Breast epithelium (tissue), 4 donors: Measurements from ENCODE around the gene EPS8L1. TPM values are rescaled to one million over a fixed set of nuclear protein-coding genes. Genes with fewer than 3 reads are reported as not detected.

Experiments
- DNase-seq, 2 donors: peaks; one replicate each; pipeline ENCODE4 v3.0.0-alpha.2; 2019; ENCODE audit warnings: low spot score in 2 of 2
- H3K27ac ChIP-seq, 2 donors: fragments of 200-600 bp; sonication (generic) in 1 of 2; one replicate each; pipeline ENCODE4 v1.5.1; 2016 to 2019; ENCODE audit warnings: mild to moderate bottlenecking in 1 of 2
- H3K27me3 ChIP-seq, 2 donors: fragments of 200-600 bp; sonication (generic) in 1 of 2; one replicate each; pipeline versions ENCODE4 v1.5.1 to v1.6.0; 2017 to 2019; ENCODE audit warnings: control low read depth in 1 of 2, mild to moderate bottlenecking in 1 of 2
- H3K36me3 ChIP-seq: fragments of 200-600 bp; one replicate; pipeline ENCODE4 v1.5.1; 2019
- H3K4me1 ChIP-seq, 2 donors: fragments of 200-600 bp; sonication (generic); one replicate each; pipeline ENCODE4 v1.5.1; 2016 to 2019; ENCODE audit warnings: control low read depth in 1 of 2
- H3K4me3 ChIP-seq, 3 donors: fragments of 200-600 bp; sonication (generic); 1 replicate in 2 of 3; 2 replicates in 1 of 3; pipeline ENCODE4 v1.5.1; 2016 to 2019; ENCODE audit warnings: mild to moderate bottlenecking in 3 of 3, moderate library complexity in 2 of 3
- H3K9me3 ChIP-seq, 2 donors: fragments of 200-600 bp; sonication (generic) in 1 of 2; one replicate each; pipeline ENCODE4 v1.5.1; 2016 to 2019; ENCODE audit warnings: control low read depth in 1 of 2
- CTCF ChIP-seq, 3 donors: fragments of 450-650 bp; IDR thresholded peaks; one replicate each; pipeline ENCODE4 v1.5.1; 2016 to 2017; ENCODE audit warnings: antibody characterized with exemption in 3 of 3, mild to moderate bottlenecking in 3 of 3, moderate library complexity in 3 of 3
- POLR2A ChIP-seq: fragments of 450-650 bp; IDR thresholded peaks from one replicate; pipeline ENCODE4 v1.6.1; 2016; ENCODE audit warnings: antibody characterized with exemption, mild to moderate bottlenecking, moderate library complexity
- POLR2AphosphoS5 ChIP-seq, 3 donors: sonication (generic); formaldehyde crosslinking; IDR thresholded peaks; one replicate each; pipeline ENCODE4 v1.6.1; 2017; ENCODE audit warnings: antibody characterized with exemption in 3 of 3
- intact Hi-C: fragments of 100-400 bp; cut with DNase I; formaldehyde crosslinking; loops from one replicate; pipeline ENCODE4 v1.15.1; 2023; ENCODE audit warnings: low total_unique reads
- total RNA-seq, 3 donors: library from RNA; depleted of rRNA; stranded (reverse); fragments of >200 nt; gene quantifications; one replicate each; pipeline ENCODE4 v1.1.0, GENCODE V29; 2016

EPS8L1 gene
- total RNA-seq, 3 donors from 2014 or later, result 2.4 to 51.1 (median 50.1) TPM

- intact Hi-C loops, result no loop called here
- Histone ChIP-seq H3K9me3 (no peaks in the 10 kb centered on the region), H3K27me3 (peaks cover 0 to 41% of the 10 kb centered on the region in 2 donors), H3K4me1 (no peaks in the 10 kb centered on the region), H3K27ac (no peak overlapping the region), H3K36me3 (no peaks in the 10 kb centered on the region), H3K4me3 (no peak overlapping the region)
- no peak for DNase-seq
- TF ChIP-seq POLR2A (no peak), POLR2AphosphoS5 (IDR thresholded peaks at IDR 0.05) (no peak), CTCF (IDR thresholded peaks at IDR 0.05) (no peak)
These were observed 60.9 kb downstream of the EPS8L1 start for GRCh38 chr19:55136399-55137102.

Other genes starting within 250 kb of the EPS8L1 start
- not detected for gene KIR2DS4, start 243.2 kb upstream of the EPS8L1 start, total RNA-seq
- gene KIR3DL2, start 225.4 kb upstream of the EPS8L1 start, total RNA-seq, result not detected
- gene FCAR, start 201.6 kb upstream of the EPS8L1 start, total RNA-seq, result 1 to 10 TPM in 2 of 3 donors, under 1 TPM in 1; 0.66 to 2.4 (median 1.3) TPM
- gene NCR1, start 169.7 kb upstream of the EPS8L1 start, total RNA-seq, result under 1 TPM in 1 of 3 donors, not detected in 2; 0.33 TPM
- gene NLRP7, start 128.3 kb upstream of the EPS8L1 start, total RNA-seq, result not detected
- gene NLRP2, start 109.5 kb upstream of the EPS8L1 start, total RNA-seq, result 1 to 10 TPM in 2 of 3 donors, not detected in 1; 4.3 to 8.5 TPM
- gene GP6, start 37.6 kb upstream of the EPS8L1 start, total RNA-seq, result not detected
- 10 to 100 TPM; 11.4 to 33.4 (median 22.3) TPM for gene RDH13, start 12.7 kb upstream of the EPS8L1 start, total RNA-seq
- 100 to 1,000 TPM in 1 of 3 donors, 10 to 100 TPM in 2; 68.3 to 148 (median 91.7) TPM for gene PPP1R12C, start 41.8 kb downstream of the EPS8L1 start, total RNA-seq
- gene TNNT1, start 73.3 kb downstream of the EPS8L1 start, total RNA-seq, result 1 to 10 TPM in 2 of 3 donors, not detected in 1; 3.7 to 7.2 TPM
- gene TNNI3, start 81.9 kb downstream of the EPS8L1 start, total RNA-seq, result 1 to 10 TPM in 1 of 3 donors, not detected in 2; 2.6 TPM
- gene DNAAF3, start 90.7 kb downstream of the EPS8L1 start, total RNA-seq, result 1 to 10 TPM in 2 of 3 donors, not detected in 1; 4.7 to 4.9 TPM
- under 1 TPM in 1 of 3 donors, not detected in 2; under 0.01 TPM for gene SYT5, start 104.4 kb downstream of the EPS8L1 start, total RNA-seq
- gene PTPRH, start 133.6 kb downstream of the EPS8L1 start, total RNA-seq, result 10 to 100 TPM in 1 of 3 donors, 1 to 10 TPM in 1, under 1 TPM in 1; 0.73 to 10.2 (median 2.1) TPM
- 1 to 10 TPM in 2 of 3 donors, under 1 TPM in 1; 0.80 to 3.6 (median 1.6) TPM for gene TMEM86B, start 152.9 kb downstream of the EPS8L1 start, total RNA-seq
- gene PPP6R1, start 183.1 kb downstream of the EPS8L1 start, total RNA-seq, result 10 to 100 TPM; 23.8 to 31.5 (median 28.2) TPM
- 10 to 100 TPM; 13.3 to 36.1 (median 32.6) TPM for gene HSPBP1, start 204.2 kb downstream of the EPS8L1 start, total RNA-seq
- gene BRSK1, start 208.1 kb downstream of the EPS8L1 start, total RNA-seq, result 1 to 10 TPM in 2 of 3 donors, not detected in 1; 2.5 to 4.6 TPM
- 10 to 100 TPM in 1 of 3 donors, 1 to 10 TPM in 2; 1.6 to 11.8 (median 3.1) TPM for gene TMEM150B, start 249.5 kb downstream of the EPS8L1 start, total RNA-seq